ENCODE data around the gene PCID2. TPM values are rescaled to one million over a fixed set of nuclear protein-coding genes. Genes with fewer than 3 reads are reported as not detected.

The PCID2 gene
- total RNA-seq, 4 donors from 2014 or later, result 38.4 to 61.7 (median 46.0) TPM

- TF ChIP-seq CTCF (IDR thresholded peaks at IDR 0.05; ENCODE audit: low read depth), result no peak
Measured at GRCh38 chr13:113205428-113205931, 3.0 kb downstream of the PCID2 start.

- TF ChIP-seq CTCF (IDR thresholded peaks at IDR 0.05; ENCODE audit: low read depth), result no peak
Measured at GRCh38 chr13:113204378-113204734, 4.1 kb downstream of the PCID2 start.

- TF ChIP-seq CTCF (IDR thresholded peaks at IDR 0.05; ENCODE audit: low read depth), result no peak
Measured at GRCh38 chr13:113203507-113204377, 4.7 kb downstream of the PCID2 start.

GRCh38 chr13:113202912-113203311 is 5.6 kb downstream of the PCID2 start:
- TF ChIP-seq CTCF (IDR thresholded peaks at IDR 0.05; ENCODE audit: low read depth), result no peak

GRCh38 chr13:113201815-113202214 is 6.7 kb downstream of the PCID2 start:
- no peak for TF ChIP-seq CTCF (IDR thresholded peaks at IDR 0.05; ENCODE audit: low read depth)

GRCh38 chr13:113196970-113197737 is 11.3 kb downstream of the PCID2 start:
- no peak for TF ChIP-seq CTCF (IDR thresholded peaks at IDR 0.05; ENCODE audit: low read depth)

- TF ChIP-seq CTCF (IDR thresholded peaks at IDR 0.05; ENCODE audit: low read depth), result no peak
Measured at GRCh38 chr13:113195360-113195759, 13.1 kb downstream of the PCID2 start.

Data from subcutaneous adipose tissue (tissue), 4 donors.